GM18951 (cell line): ENCODE measurements around the gene ARPC5.

Experiments used
- POLR2A ChIP-seq: IDR thresholded peaks from 4 replicates; pipeline ENCODE4 v1.6.1; 2011; ENCODE audit warnings: mild to moderate bottlenecking; ENCODE audit not compliant: insufficient read length, insufficient read depth; ENCODE audit errors: extremely low read depth
- in situ Hi-C: fragments of 300-500 bp; cut with MboI; formaldehyde crosslinking; loops from one replicate; pipeline ENCODE4 v1.12.0; 2022; ENCODE audit warnings: low sequenced_read_pairs, mixed read lengths, inconsistent platforms; ENCODE audit not compliant: unreplicated experiment

Gene ARPC5

DNA sequence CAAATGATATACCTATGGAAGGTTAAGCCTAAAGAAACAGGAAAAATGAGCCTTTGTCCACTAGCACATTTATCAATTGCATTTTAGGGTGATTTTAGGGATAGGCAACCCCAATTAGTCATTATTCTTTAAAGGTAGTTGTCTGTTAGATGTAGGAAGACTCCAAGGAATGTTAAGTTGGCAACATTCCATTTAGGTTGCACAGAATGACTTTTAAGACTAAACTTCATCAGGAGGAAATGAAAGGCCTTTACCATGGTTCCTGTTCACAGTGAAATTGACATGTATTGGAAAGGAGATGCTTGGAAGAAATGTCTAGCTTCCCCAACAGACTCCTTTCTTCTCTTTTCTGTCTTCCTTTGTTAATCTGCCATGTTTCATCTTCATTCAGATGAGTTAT is 19.1 kb upstream of the ARPC5 start:
- in situ Hi-C loops, result no loop called here
- no peak for TF ChIP-seq POLR2A

DNA sequence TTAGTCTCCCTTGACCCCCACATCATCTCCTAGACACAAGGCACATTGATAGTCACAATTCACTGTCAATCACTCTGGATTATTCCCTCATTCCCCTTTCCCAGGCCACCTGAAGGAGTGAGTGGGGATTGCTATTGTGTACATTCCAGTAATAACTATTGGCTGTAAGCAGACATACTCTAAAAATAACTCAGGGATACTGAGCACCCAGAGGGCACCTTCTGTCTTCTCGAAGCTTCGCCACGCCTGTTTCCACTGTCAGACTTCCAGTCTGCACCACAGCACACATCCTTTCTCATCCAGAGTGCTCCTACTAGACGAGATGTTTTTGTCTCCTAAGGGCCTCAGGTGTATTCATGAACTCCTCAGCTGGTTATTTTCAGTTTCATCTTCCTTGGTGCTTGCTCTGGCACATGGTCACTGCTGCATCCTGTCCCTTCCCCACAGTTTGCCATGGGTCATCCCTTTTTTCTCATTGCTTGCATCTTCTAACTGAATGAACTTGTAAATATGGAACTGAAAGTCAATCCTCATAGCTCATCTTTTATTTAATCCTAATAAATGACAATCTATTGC is 18.4 kb upstream of the ARPC5 start:
- TF ChIP-seq POLR2A, result no peak
- in situ Hi-C loops, result no loop called here

DNA sequence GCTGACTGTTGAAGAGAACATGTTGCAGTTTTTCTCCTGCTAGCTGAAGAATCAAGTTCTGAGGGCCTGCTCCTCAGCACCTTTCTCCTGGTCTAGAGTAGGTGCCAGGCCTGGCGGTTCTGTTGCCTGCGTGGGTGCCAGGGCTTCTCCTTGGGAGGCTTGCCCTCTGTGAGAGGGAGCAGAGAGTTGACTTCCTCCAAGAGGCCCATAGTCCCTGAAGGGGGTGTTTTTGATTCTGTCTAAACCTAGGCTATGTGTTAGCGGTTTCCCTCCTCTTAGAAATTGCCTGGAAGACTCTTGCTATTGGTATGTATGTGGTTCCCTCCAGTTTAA is 17.8 kb upstream of the ARPC5 start:
- in situ Hi-C loops, result no loop called here
- TF ChIP-seq POLR2A, result no peak

DNA sequence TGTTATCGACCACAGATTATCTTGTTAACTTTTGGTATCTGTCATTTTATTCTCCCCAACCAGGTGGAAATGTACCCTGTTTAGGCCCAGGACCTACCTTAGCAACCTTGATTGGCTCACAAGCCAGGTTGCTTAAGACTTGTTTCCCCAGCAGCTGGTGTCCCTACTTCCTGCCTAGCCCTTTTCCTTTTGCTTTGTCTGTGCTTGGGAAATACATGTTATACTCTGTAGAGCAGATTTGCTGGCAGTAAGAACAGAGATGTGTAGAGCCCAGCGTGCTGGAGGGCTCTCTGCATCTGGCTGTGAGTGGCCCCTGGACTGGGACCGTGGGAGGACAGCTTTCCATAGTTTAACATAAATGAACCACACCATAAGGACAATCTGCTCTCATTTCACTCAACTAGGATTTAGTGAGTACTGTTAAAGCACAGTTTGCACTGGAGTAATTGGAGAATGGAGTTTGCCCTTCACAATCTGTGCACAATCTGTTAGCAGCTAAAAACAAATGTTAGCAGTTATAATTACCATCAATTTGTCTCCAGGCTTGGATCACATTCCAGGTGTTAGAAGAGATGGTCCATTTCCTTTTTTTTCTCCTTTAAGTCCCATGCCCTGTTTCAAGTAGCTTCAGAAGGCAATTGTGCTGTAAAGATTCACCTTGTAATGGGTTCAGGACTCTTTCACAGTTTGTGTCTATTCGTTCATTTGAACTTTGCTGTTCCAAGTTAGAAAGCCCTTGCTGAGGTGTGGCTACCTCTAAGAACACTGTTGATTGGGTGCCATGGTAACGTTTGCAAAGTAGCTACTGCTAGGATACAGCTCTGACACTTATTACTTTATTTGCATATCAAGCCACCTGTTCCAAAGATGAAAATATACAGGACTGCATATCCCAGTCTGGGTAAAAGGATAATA is 17.2 kb upstream of the ARPC5 start, which contains the start of gene APOBEC4:
Gene APOBEC4 (minus strand): TSS at position 770 of the 915 bp plus-strand sequence. CDS start 4,535 bp downstream, outside the sequence.
- TF ChIP-seq POLR2A, result no peak
- in situ Hi-C loops, result no loop called here

DNA sequence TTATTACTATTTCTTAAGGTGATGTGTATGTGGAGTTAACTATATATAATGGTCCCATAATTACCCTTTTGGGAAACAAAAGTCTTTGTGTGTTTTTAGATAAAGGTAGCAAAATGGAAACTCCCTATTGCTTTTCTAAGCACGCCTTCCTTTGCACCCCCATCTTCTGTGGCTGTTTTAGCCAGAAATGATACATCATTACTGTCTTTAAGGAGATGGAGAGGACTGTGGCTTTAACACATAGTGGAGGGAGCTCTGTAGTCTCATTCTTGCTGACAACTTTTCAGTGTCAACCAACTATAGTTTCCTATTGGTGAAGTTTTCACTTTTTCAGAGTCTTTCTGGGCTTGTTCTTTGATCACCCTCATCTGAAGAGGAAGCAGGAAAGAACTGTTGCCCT is 16.5 kb upstream of the ARPC5 start:
- in situ Hi-C loops, result no loop called here
- TF ChIP-seq POLR2A, result no peak

DNA sequence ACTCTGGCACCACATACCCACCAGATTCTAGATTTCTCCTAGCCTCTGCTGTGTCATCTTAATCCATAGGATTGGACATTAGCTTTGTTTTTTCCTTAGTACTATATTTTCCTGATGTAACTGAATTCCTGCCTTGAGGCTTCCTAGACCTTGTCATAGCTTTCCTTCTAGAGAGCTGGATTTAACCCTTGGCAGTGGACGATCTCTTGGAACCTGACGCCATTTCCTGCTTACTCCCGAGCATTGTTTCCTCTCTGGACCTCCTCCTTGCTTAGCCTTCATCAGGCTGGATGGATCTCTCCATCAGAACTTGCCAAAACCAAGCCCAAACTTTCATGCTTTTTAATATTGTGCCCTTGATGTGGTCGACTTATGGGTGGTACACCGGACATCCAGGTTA is 16.0 kb upstream of the ARPC5 start:
- in situ Hi-C loops, result no loop called here
- no peak for TF ChIP-seq POLR2A

DNA sequence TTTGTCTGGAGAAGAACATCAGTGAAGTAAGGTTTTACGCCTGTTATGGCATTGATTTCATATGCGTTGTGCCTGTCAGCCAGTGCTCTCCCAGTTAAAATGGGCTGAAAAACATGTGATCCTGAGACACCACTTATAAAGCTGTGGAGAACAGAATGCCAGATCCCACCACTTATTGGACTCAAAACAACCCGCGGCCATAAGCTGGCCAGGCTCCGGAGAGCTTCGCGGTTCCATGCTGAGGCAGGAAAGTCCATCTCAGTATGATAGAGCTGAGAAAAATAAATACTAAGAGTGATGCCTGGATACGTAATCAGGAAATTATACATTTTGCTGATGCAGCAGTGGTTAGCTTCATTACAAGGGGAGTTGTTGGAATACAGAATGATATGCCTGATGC is 12.5 kb upstream of the ARPC5 start:
- in situ Hi-C loops, result loop anchor here (10.0 kb wide), 1 partner anchor 267 kb away; no protein-coding TSS in a partner anchor
- TF ChIP-seq POLR2A, result no peak

DNA sequence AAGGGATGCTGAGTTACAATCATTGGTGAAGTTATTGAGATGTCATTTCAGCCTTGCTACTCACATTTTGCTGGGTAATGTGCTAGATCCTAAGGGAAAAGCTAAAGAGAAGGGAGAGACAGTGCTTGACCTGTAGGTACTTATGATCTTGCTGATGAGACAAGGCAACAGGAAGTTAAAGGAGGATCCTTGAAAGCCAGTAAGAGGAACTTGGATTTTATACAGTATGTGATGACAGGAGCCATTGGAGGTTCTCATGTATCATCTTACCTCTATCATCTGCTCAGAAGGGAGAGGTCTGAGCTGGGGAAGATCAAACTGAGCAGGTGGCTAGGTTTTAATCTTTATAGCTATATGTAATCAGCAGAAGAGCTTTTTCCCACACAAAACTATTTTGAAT is 11.2 kb upstream of the ARPC5 start:
- in situ Hi-C loops, result loop anchor here (10.0 kb wide), 1 partner anchor 268 kb away; no protein-coding TSS in a partner anchor
- no peak for TF ChIP-seq POLR2A

DNA sequence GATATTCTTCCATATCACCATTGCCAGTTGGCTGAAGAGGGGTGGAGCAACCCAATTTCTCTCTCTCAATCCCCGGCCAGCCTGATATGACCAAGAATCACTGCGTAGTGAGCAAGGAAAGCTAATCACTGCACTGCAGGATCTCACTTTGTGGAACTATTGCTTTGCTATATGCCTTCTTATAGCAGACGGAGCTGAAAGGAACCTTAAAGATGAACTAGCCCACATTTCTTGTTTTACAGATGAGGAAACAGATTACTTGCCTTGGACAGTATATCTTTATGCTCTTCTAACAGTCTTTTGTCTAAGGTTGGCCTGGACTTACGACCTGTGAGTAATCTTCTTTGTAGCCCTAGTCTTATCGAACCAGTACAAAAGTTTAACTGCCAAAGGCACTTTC is 9.9 kb upstream of the ARPC5 start:
- no peak for TF ChIP-seq POLR2A
- in situ Hi-C loops, result loop anchor here (10.0 kb wide), 1 partner anchor 269 kb away; no protein-coding TSS in a partner anchor

DNA sequence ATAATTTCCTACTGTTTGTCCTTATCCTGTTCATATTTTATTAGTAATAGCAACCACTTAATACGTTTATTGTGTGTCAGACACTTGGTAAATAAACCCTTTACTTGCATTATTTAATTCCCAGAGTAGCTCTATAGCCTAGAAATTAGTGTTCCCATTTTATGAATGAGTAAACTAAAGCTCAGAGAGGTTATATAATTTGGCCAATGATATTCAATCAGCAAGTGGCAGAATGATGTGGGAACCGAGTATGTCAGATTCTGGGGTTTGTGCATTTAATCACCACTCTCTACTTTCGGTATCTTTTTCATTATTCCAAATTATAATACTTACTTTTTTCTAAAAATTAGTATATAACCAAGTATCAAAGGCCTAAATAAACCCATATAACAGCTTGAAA is 6.6 kb upstream of the ARPC5 start:
- no peak for TF ChIP-seq POLR2A
- in situ Hi-C loops, result loop anchor here (10.0 kb wide), 1 partner anchor 273 kb away; no protein-coding TSS in a partner anchor

DNA sequence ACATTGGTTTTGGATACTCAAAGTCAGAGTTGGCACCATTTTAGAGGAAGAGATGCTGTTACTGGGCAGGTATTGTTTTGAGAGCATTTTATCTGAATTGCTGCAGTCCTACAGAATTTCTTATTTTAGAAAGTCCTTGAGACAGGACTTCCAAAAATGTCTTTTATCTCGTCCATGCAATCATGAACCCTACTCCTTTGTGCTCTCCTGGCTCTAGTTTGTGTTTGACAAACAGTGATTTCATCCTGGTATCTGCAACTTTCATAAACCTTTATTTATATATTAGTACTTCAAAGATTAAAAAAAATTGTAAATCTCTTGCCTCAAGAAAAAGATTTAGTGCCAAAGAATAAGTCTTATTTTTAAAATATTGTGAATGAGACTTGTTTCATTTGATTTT is 4.6 kb upstream of the ARPC5 start:
- TF ChIP-seq POLR2A, result no peak
- in situ Hi-C loops, result loop anchor here (10.0 kb wide), 1 partner anchor 275 kb away; no protein-coding TSS in a partner anchor

DNA sequence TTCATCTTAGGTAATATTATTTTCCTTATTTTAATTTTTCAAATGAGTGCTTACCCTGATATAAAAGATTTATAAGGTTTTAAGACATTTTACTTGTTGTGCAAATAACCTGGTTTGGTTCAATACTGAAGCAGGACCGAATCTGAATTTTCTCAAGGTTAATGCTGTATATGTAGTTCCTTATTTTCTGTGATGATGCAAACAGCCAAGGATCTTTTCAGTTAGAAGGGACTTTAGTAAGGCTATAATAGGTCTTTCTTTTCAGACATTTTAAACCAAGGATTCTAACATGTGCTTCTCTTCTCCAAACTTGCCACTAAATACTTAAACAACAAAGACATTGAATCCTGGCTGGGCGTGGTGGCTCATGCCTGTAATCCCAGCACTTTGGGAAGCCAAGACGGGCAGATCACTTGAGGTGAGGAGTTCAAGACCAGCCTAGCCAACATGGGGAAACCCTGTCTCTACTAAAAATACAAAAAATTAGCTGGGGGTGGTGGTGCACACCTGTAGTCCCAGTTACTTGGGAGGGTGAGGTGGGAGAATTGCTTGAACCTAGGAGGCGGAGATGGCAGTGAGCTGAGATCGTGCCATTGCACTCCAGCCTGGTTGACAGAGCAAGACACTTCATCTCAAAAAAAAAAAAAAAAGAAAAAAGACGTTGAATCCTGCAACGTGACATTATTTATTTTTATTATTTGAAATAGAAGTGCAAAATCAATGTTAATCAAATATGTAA is 3.2 kb upstream of the ARPC5 start:
- TF ChIP-seq POLR2A, result no peak
- in situ Hi-C loops, result no loop called here

DNA sequence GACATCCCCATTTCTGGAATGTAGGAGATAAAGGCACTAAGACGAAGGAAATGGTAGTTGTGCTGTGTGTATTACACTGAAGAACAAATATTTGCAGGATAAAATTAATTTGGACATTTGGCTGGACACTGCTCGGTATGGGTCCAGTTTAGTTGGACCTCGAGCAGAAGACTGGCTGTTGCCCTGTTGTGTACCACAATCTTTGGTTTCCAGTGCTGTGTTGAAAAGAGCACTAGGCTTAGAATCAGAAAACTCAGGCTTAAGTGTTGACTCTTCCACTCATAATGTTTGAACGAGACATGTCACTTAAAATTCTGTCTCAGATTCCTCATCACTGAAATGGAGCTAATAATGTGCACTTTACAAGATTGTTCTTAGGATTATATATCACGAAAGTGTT is 1.2 kb upstream of the ARPC5 start:
- no peak for TF ChIP-seq POLR2A
- in situ Hi-C loops, result no loop called here
